ENCODE results near the gene FER1L5. TPM values are rescaled to one million over a fixed set of nuclear protein-coding genes. Genes with fewer than 3 reads are reported as not detected.

Gene FER1L5
- total and polyA plus RNA-seq, 2 experiments from 2014 or later: 0.18 to 0.76 TPM

GRCh38 chr2:96663177-96663576 is 20.6 kb downstream of the FER1L5 start:
- no peak for TF ChIP-seq POLR2AphosphoS5 (IDR thresholded peaks at IDR 0.05; ENCODE audit: low read depth)
- TF ChIP-seq REST (IDR thresholded peaks at IDR 0.05; ENCODE audit: unreplicated experiment): no peak
- no peak for TF ChIP-seq NANOG (IDR thresholded peaks at IDR 0.05; ENCODE audit: borderline replicate concordance)
- Histone ChIP-seq H3K4me2 (no peak overlapping the region), H3F3A (replicated peaks; ENCODE audit: low read depth) (no peaks in the 10 kb centered on the region), H3K9me2 (ENCODE audit: insufficient read depth) (no peaks in the 10 kb centered on the region), H3K36me3 (ENCODE audit: insufficient read depth) (no peaks in the 10 kb centered on the region), H3K27me3 (ENCODE audit: insufficient read depth) (no peaks in the 10 kb centered on the region), H3K27ac (ENCODE audit: low read depth) (no peak overlapping the region), H4K20me1 (replicated peaks; ENCODE audit: insufficient read depth) (no peaks in the 10 kb centered on the region), H2AFZ (no peak overlapping the region), H3K79me2 (replicated peaks; ENCODE audit: insufficient read depth) (no peaks in the 10 kb centered on the region), H3K4me1 (ENCODE audit: insufficient read depth) (no peaks in the 10 kb centered on the region), H3K4me3 (no peak overlapping the region)
- Mint-ChIP-seq H3K27me3 (ENCODE audit: insufficient read depth, low read depth, poor library complexity) (no peaks in the 10 kb centered on the region), H3K36me3 (ENCODE audit: low read depth) (no peaks in the 10 kb centered on the region; the same call in 2 of the 3 replicates), H3K27ac (no peak overlapping the region), H3K4me1 (no peaks in the 10 kb centered on the region), H3K9me3 (peaks cover 13% of the 10 kb centered on the region), H3K4me3 (no peak overlapping the region)
- DNase-seq (ENCODE audit: low spot score): no peak
- no peak for ATAC-seq

GRCh38 chr2:96663829-96664228 is 21.3 kb downstream of the FER1L5 start:
- H3K36me3 Mint-ChIP-seq (ENCODE audit: low read depth): no peaks in the 10 kb centered on the region; the same call in 2 of the 3 replicates
- Histone ChIP-seq H3K36me3 (ENCODE audit: insufficient read depth) (no peaks in the 10 kb centered on the region), H4K20me1 (replicated peaks; ENCODE audit: insufficient read depth) (no peaks in the 10 kb centered on the region), H3K4me1 (ENCODE audit: insufficient read depth) (no peaks in the 10 kb centered on the region), H3K4me2 (no peak overlapping the region), H3K27ac (ENCODE audit: low read depth) (no peak overlapping the region), H3K79me2 (replicated peaks; ENCODE audit: insufficient read depth) (no peaks in the 10 kb centered on the region), H2AFZ (no peak overlapping the region), H3F3A (replicated peaks; ENCODE audit: low read depth) (no peaks in the 10 kb centered on the region), H3K9me2 (ENCODE audit: insufficient read depth) (no peaks in the 10 kb centered on the region), H3K4me3 (no peak overlapping the region), H3K27me3 (ENCODE audit: insufficient read depth) (no peaks in the 10 kb centered on the region)
- H3K9me3 Mint-ChIP-seq: peaks cover 13% of the 10 kb centered on the region
- ATAC-seq (no peak), DNase-seq (ENCODE audit: low spot score) (no peak)
- H3K4me1 Mint-ChIP-seq: peaks cover 5% of the 10 kb centered on the region; the same call in 1 of the 3 replicates
- H3K27me3 Mint-ChIP-seq (ENCODE audit: insufficient read depth, low read depth, poor library complexity): peaks cover 2% of the 10 kb centered on the region
- no peak overlapping the region for H3K4me3 Mint-ChIP-seq
- H3K27ac Mint-ChIP-seq: no peak overlapping the region
- TF ChIP-seq ETS1 (IDR thresholded peaks at IDR 0.05) (no peak), EZH2 (IDR thresholded peaks at IDR 0.05; ENCODE audit: low read depth, unreplicated experiment) (no peak), POLR2AphosphoS5 (IDR thresholded peaks at IDR 0.05; ENCODE audit: low read depth) (no peak), REST (IDR thresholded peaks at IDR 0.05; ENCODE audit: unreplicated experiment) (no peak), CREB1 (CRISPR knock-in tag; IDR thresholded peaks at IDR 0.05; ENCODE audit: low read depth) (no peak), ZNF114 (CRISPR knock-in tag; IDR thresholded peaks at IDR 0.05) (no peak), JUNB (IDR thresholded peaks at IDR 0.05; ENCODE audit: unreplicated experiment) (no peak), NANOG (IDR thresholded peaks at IDR 0.05; ENCODE audit: borderline replicate concordance) (no peak), CTCF (conservative IDR thresholded peaks at IDR 0.05; ENCODE audit: low read depth in 2 of 2) (no peak), EZH2phosphoT487 (IDR thresholded peaks at IDR 0.05; ENCODE audit: unreplicated experiment) (no peak)
